Measurements from ENCODE around the gene DCLRE1C.
"Not testable (repeated sequence)": the region's sequence is repeated elsewhere in the genome, so short reads cannot be mapped to it uniquely, and the experiment has no call there.

The DCLRE1C gene

GRCh38 chr10:14876764-14877163 lies 77.1 kb downstream of the DCLRE1C start:
- TF ChIP-seq CTCF (IDR thresholded peaks at IDR 0.05) = no peak
- H3K4me1 ChIP-seq = peaks cover 10% of the 10 kb centered on the region
- H3K4me2 ChIP-seq (ENCODE audit: low read length) = no peak overlapping the region
- H3K36me3 ChIP-seq (ENCODE audit: control insufficient read depth, insufficient read depth, low read length) = no peaks in the 10 kb centered on the region
- H3K79me2 ChIP-seq = peaks cover 3% of the 10 kb centered on the region
- H3K9me3 ChIP-seq (ENCODE audit: control insufficient read depth, low read length) = no peaks in the 10 kb centered on the region
- no peaks in the 10 kb centered on the region for H3K27me3 ChIP-seq (ENCODE audit: control insufficient read depth, insufficient read depth, low read length)
- no peak overlapping the region for H3K4me3 ChIP-seq (ENCODE audit: low read depth, low read length)
- H3K27ac ChIP-seq = no peak overlapping the region
- no peak overlapping the region for H2AFZ ChIP-seq
- H3K9ac ChIP-seq = no peak overlapping the region

GRCh38 chr10:14875941-14876340 lies 78.0 kb downstream of the DCLRE1C start:
- Histone ChIP-seq H2AFZ (no peak overlapping the region), H3K4me2 (ENCODE audit: low read length) (no peak overlapping the region), H3K9ac (no peak overlapping the region), H3K4me1 (peaks cover 10% of the 10 kb centered on the region), H3K9me3 (ENCODE audit: control insufficient read depth, low read length) (no peaks in the 10 kb centered on the region), H3K27me3 (ENCODE audit: control insufficient read depth, insufficient read depth, low read length) (no peaks in the 10 kb centered on the region), H3K4me3 (ENCODE audit: low read depth, low read length) (no peak overlapping the region), H3K79me2 (peaks cover 3% of the 10 kb centered on the region), H3K36me3 (ENCODE audit: control insufficient read depth, insufficient read depth, low read length) (no peaks in the 10 kb centered on the region), H3K27ac (no peak overlapping the region)
- TF ChIP-seq CTCF (IDR thresholded peaks at IDR 0.05) = no peak

GRCh38 chr10:14873090-14873760 lies 80.7 kb downstream of the DCLRE1C start:
- peaks cover 4% of the 10 kb centered on the region for H3K4me1 ChIP-seq
- no peak overlapping the region for H2AFZ ChIP-seq
- no peaks in the 10 kb centered on the region for H3K9me3 ChIP-seq (ENCODE audit: control insufficient read depth, low read length)
- no peak overlapping the region for H3K4me3 ChIP-seq (ENCODE audit: low read depth, low read length)
- H3K9ac ChIP-seq = no peak overlapping the region
- no peak overlapping the region for H3K27ac ChIP-seq
- no peak overlapping the region for H3K4me2 ChIP-seq (ENCODE audit: low read length)
- no peaks in the 10 kb centered on the region for H3K36me3 ChIP-seq (ENCODE audit: control insufficient read depth, insufficient read depth, low read length)
- no peak for TF ChIP-seq CTCF (IDR thresholded peaks at IDR 0.05)
- peaks cover 3% of the 10 kb centered on the region for H3K79me2 ChIP-seq
- H3K27me3 ChIP-seq (ENCODE audit: control insufficient read depth, insufficient read depth, low read length) = no peaks in the 10 kb centered on the region

GRCh38 chr10:14864871-14865270 lies 89.0 kb downstream of the DCLRE1C start:
- not testable (repeated sequence) for H3K4me1 ChIP-seq; H3K4me3 ChIP-seq (ENCODE audit: low read depth, low read length); H3K9me3 ChIP-seq (ENCODE audit: control insufficient read depth, low read length); H3K27me3 ChIP-seq (ENCODE audit: control insufficient read depth, insufficient read depth, low read length); H3K27ac ChIP-seq; H3K4me2 ChIP-seq (ENCODE audit: low read length); H2AFZ ChIP-seq; H3K79me2 ChIP-seq; H3K9ac ChIP-seq; H3K36me3 ChIP-seq (ENCODE audit: control insufficient read depth, insufficient read depth, low read length)

GRCh38 chr10:14864466-14864865 lies 89.4 kb downstream of the DCLRE1C start:
- H3K79me2 ChIP-seq; H3K36me3 ChIP-seq (ENCODE audit: control insufficient read depth, insufficient read depth, low read length): not testable (repeated sequence)

GRCh38 chr10:14860791-14861190 lies 93.1 kb downstream of the DCLRE1C start:
- H3K79me2 ChIP-seq = peaks cover 2% of the 10 kb centered on the region
- no peak overlapping the region for H2AFZ ChIP-seq
- H3K4me2 ChIP-seq (ENCODE audit: low read length) = no peak overlapping the region
- no peaks in the 10 kb centered on the region for H3K27me3 ChIP-seq (ENCODE audit: control insufficient read depth, insufficient read depth, low read length)
- no peak overlapping the region for H3K27ac ChIP-seq
- no peak overlapping the region for H3K9ac ChIP-seq
- no peaks in the 10 kb centered on the region for H3K36me3 ChIP-seq (ENCODE audit: control insufficient read depth, insufficient read depth, low read length)
- TF ChIP-seq CTCF (IDR thresholded peaks at IDR 0.05) = no peak
- H3K4me3 ChIP-seq (ENCODE audit: low read depth, low read length) = no peak overlapping the region
- no peaks in the 10 kb centered on the region for H3K9me3 ChIP-seq (ENCODE audit: control insufficient read depth, low read length)
- no peaks in the 10 kb centered on the region for H3K4me1 ChIP-seq

More at GRCh38 chr10:14864466-14864865, 89.4 kb downstream of the DCLRE1C start:
- H3K4me3 ChIP-seq (ENCODE audit: low read depth, low read length); H2AFZ ChIP-seq; H3K4me2 ChIP-seq (ENCODE audit: low read length); H3K9me3 ChIP-seq (ENCODE audit: control insufficient read depth, low read length); H3K27ac ChIP-seq; H3K9ac ChIP-seq; H3K4me1 ChIP-seq; H3K27me3 ChIP-seq (ENCODE audit: control insufficient read depth, insufficient read depth, low read length): not testable (repeated sequence)
